SK-N-MC (cell line): ENCODE measurements around the gene SLU7.

Source experiments
- DNase-seq: peaks from one replicate; pipeline ENCODE4 v3.0.0-alpha.2; 2011; ENCODE audit warnings: low read depth, low spot score
- H3K27ac ChIP-seq: fragments of 200-600 bp; sonication (generic); 2 replicates; pipeline ENCODE4 v1.5.1; 2016; ENCODE audit warnings: mixed run types
- H3K36me3 ChIP-seq: fragments of 200-600 bp; sonication (generic); 2 replicates; pipeline ENCODE4 v1.6.1; 2017; ENCODE audit warnings: antibody characterized with exemption, low read length, mixed read lengths; ENCODE audit not compliant: insufficient read depth
- H3K4me3 ChIP-seq: fragments of 200-600 bp; sonication (generic); 2 replicates; pipeline ENCODE4 v1.5.1; 2016
- H3K9ac ChIP-seq: fragments of 200-600 bp; sonication (generic); 2 replicates; pipeline ENCODE4 v1.8.0; 2017; ENCODE audit warnings: mixed run types, mixed read lengths; ENCODE audit not compliant: insufficient read length
- H3K9me3 ChIP-seq: fragments of 200-600 bp; sonication (generic); 2 replicates; pipeline ENCODE4 v1.6.1; 2017; ENCODE audit warnings: low read depth, mild to moderate bottlenecking, antibody characterized with exemption, low read length, moderate library complexity, mixed read lengths
- EZH2 ChIP-seq: fragments of 200-600 bp; sonication (generic); IDR thresholded peaks from one replicate; pipeline ENCODE4 v1.6.1; 2017; ENCODE audit warnings: antibody characterized with exemption
- FOXP2 ChIP-seq: optimal IDR thresholded peaks from 2 replicates; pipeline ENCODE3; 2011; ENCODE audit warnings: mild to moderate bottlenecking, moderate library complexity; ENCODE audit not compliant: insufficient read depth; ENCODE audit errors: extremely low read length, control extremely low read depth
- POLR2AphosphoS5 ChIP-seq: IDR thresholded peaks from 2 replicates; pipeline ENCODE4 v1.6.1; 2012; ENCODE audit warnings: mild to moderate bottlenecking, low read depth, low read length, borderline replicate concordance

SLU7 gene

GRCh38 chr5:160359242-160359641 lies 59.6 kb downstream of the SLU7 start:
- no peak for DNase-seq
- no peak for TF ChIP-seq EZH2
- TF ChIP-seq FOXP2, result no peak
- no peak for TF ChIP-seq POLR2AphosphoS5
- Histone ChIP-seq H3K36me3 (no peaks in the 10 kb centered on the region), H3K9ac (no peak overlapping the region), H3K4me3 (no peak overlapping the region), H3K27ac (0 out of 2 replicates have a peak overlapping the region, but pooled peaks have one; percentile 16), H3K9me3 (no peaks in the 10 kb centered on the region)

GRCh38 chr5:160357861-160358411 lies 60.9 kb downstream of the SLU7 start:
- TF ChIP-seq POLR2AphosphoS5 (no peak), FOXP2 (no peak), EZH2 (no peak)
- H3K9me3 ChIP-seq, result no peaks in the 10 kb centered on the region
- H3K4me3 ChIP-seq, result no peak overlapping the region
- H3K27ac ChIP-seq, result no peak overlapping the region
- H3K36me3 ChIP-seq, result no peaks in the 10 kb centered on the region
- no peak for DNase-seq
- no peak overlapping the region for H3K9ac ChIP-seq

- no peak overlapping the region for H3K4me3 ChIP-seq
- H3K36me3 ChIP-seq, result no peaks in the 10 kb centered on the region
- H3K27ac ChIP-seq, result no peak overlapping the region
- DNase-seq, result no peak
- TF ChIP-seq EZH2 (no peak), POLR2AphosphoS5 (no peak), FOXP2 (no peak)
- no peak overlapping the region for H3K9ac ChIP-seq
- no peaks in the 10 kb centered on the region for H3K9me3 ChIP-seq
Observed at GRCh38 chr5:160357394-160357793, 61.5 kb downstream of the SLU7 start.

- Histone ChIP-seq H3K4me3 (no peak overlapping the region), H3K9ac (no peak overlapping the region), H3K9me3 (no peaks in the 10 kb centered on the region), H3K36me3 (no peaks in the 10 kb centered on the region), H3K27ac (no peak overlapping the region)
- TF ChIP-seq EZH2 (no peak), FOXP2 (no peak), POLR2AphosphoS5 (no peak)
- DNase-seq, result no peak
Observed at GRCh38 chr5:160356550-160357347, 62.1 kb downstream of the SLU7 start.

GRCh38 chr5:160354666-160355065 lies 64.2 kb downstream of the SLU7 start:
- Histone ChIP-seq H3K9me3 (no peaks in the 10 kb centered on the region), H3K4me3 (no peak overlapping the region), H3K9ac (no peak overlapping the region), H3K36me3 (no peaks in the 10 kb centered on the region), H3K27ac (no peak overlapping the region)
- TF ChIP-seq POLR2AphosphoS5 (no peak), EZH2 (no peak), FOXP2 (no peak)
- no peak for DNase-seq

GRCh38 chr5:160353379-160353778 lies 65.5 kb downstream of the SLU7 start:
- H3K9me3 ChIP-seq, result no peaks in the 10 kb centered on the region
- H3K9ac ChIP-seq, result no peak overlapping the region
- H3K27ac ChIP-seq, result no peak overlapping the region
- H3K36me3 ChIP-seq, result no peaks in the 10 kb centered on the region
- DNase-seq, result no peak
- H3K4me3 ChIP-seq, result no peak overlapping the region
- no peak for TF ChIP-seq EZH2
- no peak for TF ChIP-seq FOXP2
- TF ChIP-seq POLR2AphosphoS5, result no peak

GRCh38 chr5:160352308-160352707 lies 66.6 kb downstream of the SLU7 start:
- Histone ChIP-seq H3K9me3 (no peaks in the 10 kb centered on the region), H3K36me3 (no peaks in the 10 kb centered on the region), H3K27ac (no peak overlapping the region), H3K4me3 (no peak overlapping the region), H3K9ac (no peak overlapping the region)
- no peak for DNase-seq
- TF ChIP-seq FOXP2 (no peak), POLR2AphosphoS5 (no peak), EZH2 (no peak)
